Mesenchymal stem cell (in vitro differentiated cells and primary cell): ENCODE data around the gene METTL2B.
A peak's percentile ranks its signal among the peaks of the same experiment; 100 is the strongest.
"Not testable (repeated sequence)": the region's sequence is repeated elsewhere in the genome, so short reads cannot be mapped to it uniquely, and the experiment has no call there.

ENCODE experiments used
- DNase-seq: peaks from one replicate; pipeline ENCODE4 v3.0.0-alpha.2; 2013
- H2AFZ ChIP-seq: one replicate; pipeline ENCODE4 v1.6.1; 2013; ENCODE audit warnings: low read depth, mild to moderate bottlenecking, control low read depth, inconsistent platforms, low read length, moderate library complexity
- H2AK5ac ChIP-seq: 2 replicates; pipeline ENCODE4 v1.6.1; 2013; ENCODE audit warnings: low read length, moderate library complexity, mild to moderate bottlenecking, inconsistent platforms; ENCODE audit not compliant: severe bottlenecking
- H2BK120ac ChIP-seq: one replicate; pipeline ENCODE4 v1.6.1; 2013; ENCODE audit warnings: low read depth, mild to moderate bottlenecking, inconsistent platforms, low read length, moderate library complexity
- H2BK12ac ChIP-seq, 2 experiments: one replicate each; pipeline ENCODE4 v1.6.1; 2013; ENCODE audit warnings: inconsistent platforms in 2 of 2, low read length in 2 of 2, mild to moderate bottlenecking in 2 of 2, moderate library complexity in 2 of 2, control low read depth in 1 of 2
- H2BK15ac ChIP-seq: one replicate; pipeline ENCODE4 v1.6.1; 2013; ENCODE audit warnings: mild to moderate bottlenecking, low read depth, inconsistent platforms; ENCODE audit not compliant: poor library complexity, severe bottlenecking
- H2BK5ac ChIP-seq: 2 replicates; pipeline ENCODE4 v1.6.1; 2013; ENCODE audit warnings: low read depth, mild to moderate bottlenecking, low read length, control low read depth, inconsistent platforms; ENCODE audit not compliant: poor library complexity, severe bottlenecking
- H3K14ac ChIP-seq, 2 experiments: one replicate each; pipeline ENCODE4 v1.6.1; 2013; ENCODE audit warnings: inconsistent platforms in 2 of 2, low read length in 2 of 2, control low read depth in 1 of 2, mild to moderate bottlenecking in 1 of 2, moderate library complexity in 1 of 2
- H3K18ac ChIP-seq, 2 experiments: one replicate each; pipeline ENCODE4 v1.6.1; 2013; ENCODE audit warnings: inconsistent platforms in 2 of 2, low read length in 2 of 2, control low read depth in 1 of 2, low read depth in 1 of 2, mild to moderate bottlenecking in 1 of 2
- H3K23ac ChIP-seq, 2 experiments: one replicate each; pipeline ENCODE4 v1.6.1; 2013; ENCODE audit warnings: inconsistent platforms in 2 of 2, low read length in 2 of 2, mild to moderate bottlenecking in 2 of 2, moderate library complexity in 2 of 2, control low read depth in 1 of 2
- H3K27ac ChIP-seq: 2 replicates; pipeline ENCODE4 v1.5.1; 2013; ENCODE audit warnings: mild to moderate bottlenecking, moderate library complexity, low read length, control low read depth, inconsistent platforms; ENCODE audit not compliant: poor library complexity, severe bottlenecking
- H3K27me3 ChIP-seq, 2 experiments: 2 replicates each; pipeline versions ENCODE4 v1.6.1 to v1.7.0; 2013; ENCODE audit warnings: low read length in 2 of 2, mild to moderate bottlenecking in 2 of 2, moderate library complexity in 2 of 2, control low read depth in 1 of 2, inconsistent platforms in 1 of 2; ENCODE audit not compliant: control insufficient read depth in 1 of 2, insufficient read depth in 1 of 2
- H3K36me3 ChIP-seq, 2 experiments: 2 replicates each; pipeline versions ENCODE4 v1.6.1 to v1.7.0; 2013; ENCODE audit warnings: low read length in 2 of 2, control low read depth in 1 of 2, inconsistent platforms in 1 of 2, low read depth in 1 of 2, mild to moderate bottlenecking in 1 of 2; ENCODE audit not compliant: insufficient read depth in 2 of 2, control insufficient read depth in 1 of 2
- H3K4ac ChIP-seq, 2 experiments: one replicate each; pipeline ENCODE4 v1.6.1; 2013; ENCODE audit warnings: inconsistent platforms in 2 of 2, low read length in 2 of 2, mild to moderate bottlenecking in 2 of 2, moderate library complexity in 2 of 2, control low read depth in 1 of 2, low read depth in 1 of 2
- H3K4me1 ChIP-seq: 2 replicates; pipeline ENCODE4 v1.6.1; 2013; ENCODE audit warnings: low read depth, low read length, control low read depth; ENCODE audit not compliant: control insufficient read depth, insufficient read depth
- H3K4me2 ChIP-seq: 2 replicates; pipeline ENCODE4 v1.6.1; 2013; ENCODE audit warnings: low read length, mild to moderate bottlenecking, inconsistent platforms; ENCODE audit not compliant: poor library complexity, severe bottlenecking
- H3K4me3 ChIP-seq, 2 experiments: 2 replicates each; pipeline versions ENCODE4 v1.5.1 to v1.7.0; 2013; ENCODE audit warnings: low read length in 2 of 2, mild to moderate bottlenecking in 2 of 2, control low read depth in 1 of 2, low read depth in 1 of 2; ENCODE audit not compliant: insufficient read depth in 1 of 2
- H3K79me1 ChIP-seq: replicated peaks from 2 replicates; pipeline ENCODE4 v1.6.1; 2013; ENCODE audit warnings: mild to moderate bottlenecking, control low read depth, low read length, inconsistent platforms; ENCODE audit not compliant: poor library complexity, severe bottlenecking
- H3K9ac ChIP-seq: 2 replicates; pipeline ENCODE4 v1.7.0; 2013; ENCODE audit warnings: mild to moderate bottlenecking, low read length, moderate library complexity
- H3K9me3 ChIP-seq: 2 replicates; pipeline ENCODE4 v1.7.0; 2013; ENCODE audit warnings: mild to moderate bottlenecking, low read length; ENCODE audit not compliant: control insufficient read depth
- H4K8ac ChIP-seq: one replicate; pipeline ENCODE4 v1.6.1; 2013; ENCODE audit warnings: inconsistent platforms, mild to moderate bottlenecking, low read length, moderate library complexity
- H4K91ac ChIP-seq: one replicate; pipeline ENCODE4 v1.6.1; 2013; ENCODE audit warnings: mild to moderate bottlenecking, low read length, inconsistent platforms
- WGBS: methylation state at CpG from one replicate; pipeline ENCODE4 v1.1.7; 2013; ENCODE audit warnings: mixed read lengths; 5-methylcytosine and 5-hydroxymethylcytosine counted together

The METTL2B gene

DNA sequence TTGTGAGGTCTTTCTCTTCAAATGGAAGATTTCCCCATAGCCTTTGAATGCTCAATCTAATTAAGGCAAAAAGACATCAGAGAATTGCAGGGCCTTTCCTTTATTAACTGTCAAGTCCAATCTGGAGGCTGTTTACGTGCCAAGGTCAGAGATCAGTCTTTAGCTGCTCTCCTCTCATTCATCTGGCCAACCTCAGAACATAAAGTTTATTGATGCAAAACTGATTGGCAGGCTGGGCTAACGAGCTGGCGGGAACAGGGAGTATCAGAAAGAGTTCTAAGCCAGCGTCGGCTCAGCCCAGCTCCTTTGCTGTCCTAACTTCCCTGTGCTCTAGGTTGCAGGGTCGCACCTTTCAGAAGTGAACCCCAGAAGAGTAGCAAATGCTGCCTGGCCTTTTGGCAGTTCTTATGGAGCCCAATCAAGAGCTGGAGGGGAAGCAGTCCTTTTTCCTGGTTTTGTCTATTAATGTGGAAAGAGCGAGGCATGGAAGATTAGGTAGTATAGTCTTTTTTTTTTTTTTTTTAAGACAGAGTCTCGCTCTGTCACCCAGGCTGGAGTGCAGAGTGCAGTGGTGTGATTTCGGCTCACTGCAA is 47.5 kb downstream of the METTL2B start:
- H2BK120ac ChIP-seq, H3K4me2 ChIP-seq: not testable (repeated sequence)

DNA sequence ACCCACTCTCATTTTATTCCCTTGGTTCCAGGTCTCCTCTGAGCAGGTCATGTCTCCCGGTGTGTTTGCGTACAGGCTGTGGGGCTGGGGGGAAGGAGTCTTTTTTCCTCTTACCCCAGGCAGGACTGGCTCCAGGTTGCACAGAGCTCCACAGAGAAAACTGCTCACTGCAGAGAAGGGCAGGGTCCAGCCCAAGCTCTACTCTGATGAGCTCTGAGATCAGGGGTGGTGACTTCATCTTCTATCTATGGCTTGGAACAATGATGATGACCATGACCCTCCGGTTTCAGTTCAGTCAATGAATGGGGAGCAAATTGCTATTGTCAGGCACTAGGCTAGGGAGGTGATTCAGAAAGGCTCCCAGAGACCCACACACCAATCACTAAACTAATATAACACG is 49.0 kb downstream of the METTL2B start:
- not testable (repeated sequence) for H3K27me3 ChIP-seq, H3K79me1 ChIP-seq, H3K36me3 ChIP-seq, H3K9me3 ChIP-seq, H2BK15ac ChIP-seq, H3K23ac ChIP-seq, H2AK5ac ChIP-seq, H3K14ac ChIP-seq, H3K18ac ChIP-seq, H2BK5ac ChIP-seq, H2AFZ ChIP-seq, H3K4ac ChIP-seq, H4K8ac ChIP-seq, H3K4me3 ChIP-seq, H3K27ac ChIP-seq, H2BK120ac ChIP-seq, DNase-seq, H2BK12ac ChIP-seq, H3K9ac ChIP-seq, H3K4me1 ChIP-seq, H3K4me2 ChIP-seq, H4K91ac ChIP-seq
- no CpG with 5 or more reads among the region's 4 CpGs for WGBS

More for the DNA sequence above, 47.5 kb downstream of the METTL2B start:
- H4K8ac ChIP-seq, H2AK5ac ChIP-seq, H2BK12ac ChIP-seq, H3K4me1 ChIP-seq, H3K36me3 ChIP-seq, H2BK5ac ChIP-seq, H3K79me1 ChIP-seq, H3K18ac ChIP-seq, H3K27me3 ChIP-seq, H3K4me3 ChIP-seq, H2AFZ ChIP-seq, H3K23ac ChIP-seq, H3K14ac ChIP-seq, H3K9me3 ChIP-seq, H3K27ac ChIP-seq, H3K4ac ChIP-seq, H3K9ac ChIP-seq, H2BK15ac ChIP-seq, H4K91ac ChIP-seq: not testable (repeated sequence)
- 58% methylated on average over 7 of the region's 9 CpGs for WGBS
- peak; percentile 14 for DNase-seq

DNA sequence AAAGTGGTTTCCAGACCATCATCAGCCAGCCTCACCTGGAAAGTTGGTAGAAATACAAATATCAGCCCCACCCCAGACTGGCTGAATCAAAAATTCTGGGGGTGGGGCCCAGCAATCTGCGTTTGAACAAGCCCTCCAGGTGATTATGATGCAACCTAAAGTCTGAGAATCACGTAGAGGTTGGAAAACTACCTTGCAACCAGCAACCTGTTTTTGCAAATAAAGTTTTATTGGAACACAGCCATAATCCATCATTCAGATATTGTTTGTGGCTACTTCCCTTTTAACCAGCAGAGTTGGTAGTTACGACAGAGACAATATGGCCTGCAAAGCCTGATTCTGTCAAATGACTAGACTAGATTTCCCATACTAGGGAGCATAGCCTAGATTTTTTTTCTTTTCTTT is 49.5 kb downstream of the METTL2B start:
- H4K91ac ChIP-seq, H3K9me3 ChIP-seq, H3K4me2 ChIP-seq, H3K18ac ChIP-seq, H2BK15ac ChIP-seq, H3K27ac ChIP-seq, H2BK12ac ChIP-seq, H3K36me3 ChIP-seq, H3K23ac ChIP-seq, H3K4me3 ChIP-seq, H4K8ac ChIP-seq, H3K4ac ChIP-seq, H3K79me1 ChIP-seq, H2BK120ac ChIP-seq, H3K27me3 ChIP-seq, H2BK5ac ChIP-seq, H3K4me1 ChIP-seq, H2AFZ ChIP-seq, H3K14ac ChIP-seq, DNase-seq, H3K9ac ChIP-seq, H2AK5ac ChIP-seq: not testable (repeated sequence)
- WGBS: 79% methylated on average over 3 of the region's 3 CpGs

DNA sequence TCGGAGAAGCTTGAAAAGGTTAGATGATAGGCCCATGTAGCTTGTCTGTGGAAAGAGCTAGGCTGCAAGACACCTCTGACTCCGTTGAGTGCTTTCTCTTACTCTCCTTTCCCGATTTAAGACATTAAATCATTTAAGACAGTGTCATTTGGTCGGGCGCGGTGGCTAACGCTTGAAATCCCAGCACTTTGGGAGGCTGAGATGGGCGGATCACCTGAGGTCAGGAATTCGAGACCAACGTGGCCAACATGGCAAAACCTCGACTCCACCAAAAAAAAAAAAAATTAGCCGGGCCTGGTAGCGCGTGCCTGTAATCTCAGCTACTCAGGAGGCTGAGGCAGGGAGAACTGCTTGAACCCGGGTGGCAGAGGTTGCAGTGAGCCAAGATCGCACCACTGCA is 52.6 kb downstream of the METTL2B start:
- H3K9me3 ChIP-seq, H3K79me1 ChIP-seq, H2AK5ac ChIP-seq, H4K91ac ChIP-seq, DNase-seq, H3K14ac ChIP-seq, H3K36me3 ChIP-seq, H3K27me3 ChIP-seq, H4K8ac ChIP-seq, H3K18ac ChIP-seq, H3K4ac ChIP-seq, H3K9ac ChIP-seq, H3K4me3 ChIP-seq, H2BK5ac ChIP-seq, H2AFZ ChIP-seq, H3K23ac ChIP-seq, H2BK12ac ChIP-seq, H2BK120ac ChIP-seq, H2BK15ac ChIP-seq, H3K4me2 ChIP-seq, H3K27ac ChIP-seq, H3K4me1 ChIP-seq: not testable (repeated sequence)
- WGBS: 94% methylated on average over 15 of the region's 16 CpGs
